HG03039 (cell line): ENCODE data around the gene MEIG1.
"Not testable (repeated sequence)": the region's sequence is repeated elsewhere in the genome, so short reads cannot be mapped to it uniquely, and the experiment has no call there.

Experiments used
- ATAC-seq: cut with Tn5 transposase; IDR thresholded peaks from one replicate; pipeline ENCODE4 v1.9.1; 2021; ENCODE audit warnings: mild to moderate bottlenecking, moderate library complexity; ENCODE audit not compliant: unreplicated experiment

The MEIG1 gene

DNA sequence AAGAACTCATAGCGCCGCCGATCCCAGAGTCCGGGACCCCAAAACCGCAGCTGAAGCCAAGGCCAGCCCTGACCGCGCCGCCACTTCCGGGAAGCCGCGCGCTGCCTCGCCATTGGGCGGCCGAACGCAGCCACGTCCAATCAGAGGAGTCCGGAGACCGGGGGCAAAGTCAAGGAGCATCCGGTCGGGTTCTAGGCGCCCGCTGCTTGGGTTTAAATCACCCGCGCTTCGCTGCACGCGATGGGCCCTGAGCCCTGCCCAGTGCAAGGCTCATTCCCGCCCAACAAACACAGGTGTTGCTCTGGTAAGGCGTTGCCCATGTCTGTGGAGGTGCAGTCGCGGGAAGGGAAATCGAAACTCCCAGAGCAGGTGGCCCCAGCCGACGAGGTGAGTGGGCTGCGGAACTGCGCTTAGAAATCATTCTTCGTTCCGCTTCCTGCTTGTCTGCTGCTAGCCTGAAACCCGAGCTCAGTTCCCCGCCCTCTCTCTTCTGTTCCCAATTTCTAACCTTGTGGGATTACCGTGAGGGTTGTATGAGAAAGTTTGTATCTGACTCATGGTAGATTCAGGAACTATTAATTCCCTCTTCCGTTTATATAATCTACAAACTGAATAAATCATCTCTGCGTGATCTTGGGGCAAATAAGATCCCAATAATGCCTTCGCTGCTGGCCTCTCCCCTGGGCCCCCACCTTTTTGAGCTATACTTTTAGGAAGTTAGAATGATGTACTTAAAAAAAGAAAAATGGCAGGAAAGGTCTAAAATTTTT lies 5.0 kb upstream of the MEIG1 start, which contains the start of gene DCLRE1C:
TSS of gene DCLRE1C (minus strand) at position 96 of the 770 bp plus-strand sequence. CDS start at position 10, 86 bp downstream.
- peak; percentile 81 for ATAC-seq

GRCh38 chr10:14954934-14955333 lies 4.3 kb upstream of the MEIG1 start:
- ATAC-seq = no peak

GRCh38 chr10:14958872-14959220 lies 342 bp upstream of the MEIG1 start:
- ATAC-seq = no peak

DNA sequence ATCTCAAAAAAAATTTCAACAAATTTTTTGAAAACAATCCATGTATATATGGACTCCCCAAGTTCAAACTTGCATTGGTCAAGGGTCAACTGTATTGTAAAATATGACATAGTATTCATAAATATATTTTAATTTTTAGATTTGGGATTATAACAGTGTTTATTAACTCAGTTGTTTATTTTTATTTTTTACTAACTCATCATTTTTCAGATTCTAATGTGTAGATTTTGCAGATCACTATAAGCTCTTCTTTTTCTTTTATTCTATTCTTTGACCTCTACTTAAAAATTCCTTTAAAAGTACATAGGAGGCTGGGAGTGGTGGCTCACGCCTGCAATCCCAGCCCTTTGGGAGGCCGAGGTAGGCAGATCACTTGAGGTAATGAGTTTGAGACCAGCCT lies 8.7 kb downstream of the MEIG1 start:
- ATAC-seq = no peak

GRCh38 chr10:14971867-14972448 lies 12.8 kb downstream of the MEIG1 start:
- ATAC-seq = no peak

GRCh38 chr10:14974153-14974998 lies 15.2 kb downstream of the MEIG1 start:
- ATAC-seq = not testable (repeated sequence)

DNA sequence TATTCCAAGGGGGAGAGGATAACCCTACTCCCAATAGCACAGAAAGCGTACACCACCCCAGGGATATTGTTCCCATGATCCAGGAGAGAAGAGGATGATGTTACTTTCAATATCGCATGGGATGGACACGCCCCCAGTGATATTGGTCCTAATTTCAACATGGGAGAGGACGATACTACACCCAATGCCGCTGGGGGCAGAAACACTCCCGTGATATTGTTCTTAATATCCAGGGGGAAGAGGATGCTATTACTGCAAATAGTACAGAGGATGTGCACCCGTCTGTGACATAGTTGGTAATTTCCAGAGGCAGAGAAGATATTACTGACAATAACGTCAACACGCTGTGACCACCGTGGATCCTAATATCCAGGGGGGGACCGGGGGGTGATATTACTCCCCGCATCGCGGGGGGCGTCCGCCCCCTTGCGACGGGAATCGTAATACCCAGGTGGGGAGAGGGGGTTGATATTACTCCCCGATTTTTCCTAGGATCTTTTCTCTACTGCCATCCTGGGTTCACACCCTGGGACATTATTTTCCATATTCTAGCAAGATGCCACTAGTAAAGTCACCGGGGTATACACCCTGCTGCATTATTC lies 16.6 kb downstream of the MEIG1 start:
- no peak for ATAC-seq

DNA sequence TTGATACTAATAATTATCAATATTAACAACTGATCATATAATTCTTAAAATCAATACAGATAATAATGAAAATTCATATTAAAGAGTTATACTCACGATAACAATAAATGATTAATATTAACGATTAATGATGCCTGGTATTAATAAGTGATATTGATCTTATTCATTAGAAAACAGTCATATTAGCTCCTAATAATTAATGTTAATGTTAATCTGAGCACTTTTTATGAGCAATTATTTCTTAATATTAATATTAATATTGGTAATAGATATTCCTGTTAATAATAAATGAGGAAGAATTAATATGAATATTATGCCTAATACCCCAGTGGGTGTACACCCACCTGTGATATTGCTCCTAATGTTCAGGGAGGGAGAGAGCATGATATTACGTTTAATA lies 23.6 kb downstream of the MEIG1 start:
- ATAC-seq = no peak

DNA sequence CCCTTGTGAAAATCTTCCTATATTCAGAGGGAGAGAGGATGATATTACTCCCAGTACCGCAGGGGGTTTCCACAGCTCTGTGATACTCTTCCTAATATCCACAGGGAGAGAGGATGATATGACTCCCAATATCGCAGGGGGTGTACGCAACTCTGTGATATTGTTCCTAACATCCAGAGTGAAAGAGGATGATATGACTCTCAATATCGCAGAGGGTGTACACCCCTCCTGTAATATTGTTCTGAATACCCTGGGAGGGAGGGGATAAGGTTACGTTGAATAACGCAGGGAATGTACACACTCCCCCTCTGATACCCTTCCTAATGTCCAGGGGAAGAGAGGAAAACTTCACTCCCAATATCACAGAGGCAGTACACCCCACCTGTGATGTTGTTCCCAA lies 30.4 kb downstream of the MEIG1 start:
- ATAC-seq = not testable (repeated sequence)

GRCh38 chr10:14991035-14991749 lies 32.0 kb downstream of the MEIG1 start:
- ATAC-seq = not testable (repeated sequence)

- not testable (repeated sequence) for ATAC-seq
Measured at GRCh38 chr10:14992336-14992735, 33.1 kb downstream of the MEIG1 start.

GRCh38 chr10:14993500-14994455 lies 34.6 kb downstream of the MEIG1 start:
- not testable (repeated sequence) for ATAC-seq

DNA sequence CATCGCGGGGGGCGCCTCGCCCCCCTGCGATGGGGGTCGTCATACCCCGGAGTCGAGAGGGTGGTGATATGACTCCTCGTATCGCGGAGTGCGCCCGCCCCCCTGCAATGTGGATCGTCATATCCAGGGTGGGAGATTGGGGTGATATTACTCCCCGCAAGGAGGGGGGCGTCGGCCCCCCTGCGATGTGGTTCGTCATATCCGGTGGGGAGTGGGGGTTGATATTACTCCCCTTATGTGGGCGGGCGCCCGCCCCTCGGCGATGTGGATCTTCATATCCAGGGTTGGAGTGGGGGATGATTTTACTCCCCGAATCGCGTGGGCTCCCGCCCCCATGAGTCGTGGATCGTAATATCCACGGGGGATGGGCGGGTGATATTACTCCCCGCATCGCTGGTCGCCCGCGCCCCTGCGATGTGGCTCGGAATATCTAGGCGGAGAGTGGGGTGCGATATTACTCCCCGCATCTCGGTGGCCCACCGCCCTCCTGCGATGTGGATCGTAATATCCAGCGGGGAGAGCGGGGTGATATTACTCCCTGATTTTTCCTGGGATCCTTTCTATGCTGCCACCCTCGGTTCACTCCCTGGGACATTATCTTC lies 36.9 kb downstream of the MEIG1 start:
- no peak for ATAC-seq

- ATAC-seq = not testable (repeated sequence)
Measured at GRCh38 chr10:15013530-15013929, 54.3 kb downstream of the MEIG1 start.

DNA sequence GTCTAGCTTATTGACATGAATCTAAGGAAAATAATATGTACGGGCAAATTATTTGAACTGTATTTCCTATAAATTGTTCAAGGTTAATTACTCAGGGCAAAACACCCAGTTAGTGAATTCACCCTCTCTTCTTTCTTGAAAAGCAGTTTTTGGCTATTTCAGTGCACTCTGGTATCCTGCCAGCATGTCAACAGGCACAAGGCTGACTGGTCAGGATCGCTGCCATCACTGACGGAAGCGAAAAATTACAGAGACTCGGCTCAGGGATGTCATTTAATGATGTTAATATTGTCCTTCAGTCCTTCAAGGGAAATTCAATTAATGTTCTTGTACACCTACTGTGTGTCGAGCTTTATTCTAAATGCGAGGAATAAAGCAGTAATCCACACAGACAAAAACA lies 56.3 kb downstream of the MEIG1 start:
- ATAC-seq = no peak

- ATAC-seq = not testable (repeated sequence)
Measured at GRCh38 chr10:15020966-15021365, 61.8 kb downstream of the MEIG1 start.
